GM19455 (cell line): ENCODE results near the gene CEP250.
"Not testable (repeated sequence)": the region's sequence is repeated elsewhere in the genome, so short reads cannot be mapped to it uniquely, and the experiment has no call there.

Experiments used
- ATAC-seq: cut with Tn5 transposase; IDR thresholded peaks from one replicate; pipeline ENCODE4 v1.9.1; 2021; ENCODE audit not compliant: unreplicated experiment

Gene CEP250

DNA sequence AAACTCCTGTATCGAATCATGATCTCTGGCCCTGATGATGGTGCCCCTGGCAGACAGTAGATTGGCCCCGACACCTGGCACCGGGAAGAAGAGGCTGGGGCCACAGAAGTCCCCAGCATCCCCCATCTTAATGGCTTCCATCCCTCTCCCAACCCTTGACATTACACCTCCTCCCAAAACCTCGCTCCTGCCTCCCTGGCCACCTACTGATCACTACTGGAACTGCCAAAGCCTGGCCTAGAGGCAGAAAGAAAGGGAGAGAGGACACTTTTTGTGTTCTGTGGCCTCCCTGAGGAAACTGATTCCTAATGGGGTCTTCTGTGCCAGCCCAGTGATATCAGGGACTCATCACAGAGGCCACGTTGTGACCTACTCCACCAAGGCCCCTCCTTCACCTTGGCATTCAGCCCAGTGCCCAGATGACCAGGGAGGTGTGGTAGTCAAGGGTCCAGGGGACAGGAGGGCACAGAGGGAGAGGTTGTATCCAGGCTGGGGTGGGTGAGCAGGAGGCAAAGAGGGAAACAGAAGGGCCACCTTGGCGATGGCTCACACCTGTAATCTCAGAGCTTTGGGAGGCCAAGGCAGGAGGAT lies 68.0 kb downstream of the CEP250 start:
- ATAC-seq, result no peak

- no peak for ATAC-seq
Measured at GRCh38 chr20:35525639-35526038, 70.2 kb downstream of the CEP250 start.

DNA sequence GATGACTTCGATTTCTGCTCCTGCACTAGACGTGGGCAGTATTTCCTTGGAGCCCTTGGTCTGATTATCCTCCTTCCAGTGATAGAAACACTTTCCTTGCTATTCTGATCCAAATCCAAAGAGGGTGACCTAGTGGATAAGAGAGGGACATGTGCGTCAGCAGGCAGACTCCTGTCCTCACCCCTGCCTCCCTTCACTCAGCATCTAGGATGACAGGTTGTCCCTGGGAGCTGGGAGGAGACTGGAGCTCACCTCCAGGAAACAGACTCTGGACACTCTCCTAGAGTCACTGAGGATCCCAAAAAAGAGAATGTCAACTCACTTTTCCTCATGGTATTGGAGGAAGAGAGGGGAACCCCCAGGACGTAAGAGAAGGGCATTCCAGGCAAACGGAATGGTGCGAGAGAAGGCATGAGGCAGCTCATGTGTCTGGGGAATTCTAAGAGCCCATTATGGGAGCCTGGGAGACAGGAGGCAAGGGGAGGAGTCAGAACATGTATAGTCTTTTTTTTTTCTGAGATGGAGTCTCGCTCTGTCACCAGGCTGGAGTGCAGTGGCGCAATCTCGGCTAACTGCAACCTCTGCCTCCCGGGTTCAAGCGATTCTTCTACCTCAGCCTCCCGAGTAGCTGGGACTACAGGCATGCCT lies 71.8 kb downstream of the CEP250 start:
- ATAC-seq, result no peak

GRCh38 chr20:35529552-35529951 lies 74.2 kb downstream of the CEP250 start, which contains the start of gene C20orf173:
Gene C20orf173, minus strand, starts transcription at chr20:35529652. Its CDS starts 279 bp downstream, at chr20:35529373.
- ATAC-seq, result no peak

GRCh38 chr20:35539756-35540212 lies 84.4 kb downstream of the CEP250 start:
- peak; percentile 63 for ATAC-seq

DNA sequence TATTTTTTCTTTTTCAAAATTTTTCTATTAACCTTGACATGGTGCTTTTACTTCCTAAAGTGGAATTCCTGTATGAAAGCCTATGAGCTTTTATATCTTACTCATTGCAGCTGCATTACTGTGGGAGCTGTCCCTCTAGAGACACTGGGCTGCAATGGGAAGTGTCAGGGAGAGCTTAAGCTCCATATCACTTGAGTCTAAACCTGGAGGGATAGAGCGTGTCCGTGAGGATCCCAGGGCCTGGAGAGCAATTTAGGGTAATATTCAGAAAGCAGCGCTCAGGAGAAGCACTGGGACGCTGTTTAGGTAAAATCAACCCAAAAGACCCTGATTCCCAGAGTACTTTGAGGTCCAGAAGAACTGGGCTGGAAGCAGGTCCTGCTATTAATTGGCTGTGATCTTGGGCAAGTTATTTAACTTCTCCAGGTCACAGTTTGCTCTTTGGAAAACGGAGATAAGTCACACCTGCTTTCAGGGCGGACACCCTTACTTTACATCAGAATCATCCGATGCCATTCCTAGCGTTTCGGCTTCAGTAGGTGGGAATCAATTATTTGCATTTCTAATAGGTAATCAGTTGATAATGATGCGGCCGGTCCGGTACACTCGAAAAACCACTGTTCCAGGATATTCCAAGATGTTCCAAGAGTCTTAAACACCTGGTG lies 85.9 kb downstream of the CEP250 start:
- no peak for ATAC-seq

DNA sequence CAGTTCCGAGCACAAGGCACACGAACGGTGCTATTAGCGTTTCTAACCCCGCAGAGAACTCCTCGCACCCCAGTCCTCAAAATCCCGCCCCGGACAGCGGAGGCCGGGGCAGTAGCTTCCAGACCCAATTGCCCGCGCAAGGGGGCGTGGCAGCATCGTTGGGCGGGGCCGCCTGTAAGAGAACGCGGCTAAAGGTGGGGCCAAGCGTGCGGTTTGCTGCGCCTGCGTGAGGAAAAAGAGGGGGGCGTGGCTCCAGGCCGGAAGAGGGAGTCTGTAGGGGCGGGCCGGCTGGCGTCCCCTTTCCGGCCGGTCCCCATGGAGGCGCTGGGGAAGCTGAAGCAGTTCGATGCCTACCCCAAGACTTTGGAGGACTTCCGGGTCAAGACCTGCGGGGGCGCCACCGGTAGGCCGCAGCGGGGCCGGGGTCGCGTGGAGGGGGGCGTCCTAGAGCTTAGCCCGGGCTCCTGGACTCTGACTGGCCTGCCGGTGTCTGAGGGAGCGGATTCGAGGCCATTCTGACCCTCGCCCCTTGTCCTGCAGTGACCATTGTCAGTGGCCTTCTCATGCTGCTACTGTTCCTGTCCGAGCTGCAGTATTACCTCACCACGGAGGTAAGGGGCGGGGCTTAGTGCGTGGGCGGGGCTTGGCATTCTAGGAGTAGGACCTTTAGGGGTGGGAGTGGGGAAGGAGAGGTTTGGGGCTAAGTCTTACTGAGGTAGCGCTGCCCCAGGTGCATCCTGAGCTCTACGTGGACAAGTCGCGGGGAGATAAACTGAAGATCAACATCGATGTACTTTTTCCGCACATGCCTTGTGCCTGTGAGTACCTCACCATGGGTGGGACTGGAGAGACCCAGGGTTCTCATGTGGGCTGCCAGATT lies 86.6 kb downstream of the CEP250 start, which contains the start of gene ERGIC3:
Gene ERGIC3 (plus strand): TSS at position 296 of the 880 bp plus-strand sequence. CDS start 20 bp downstream, at position 316.
- ATAC-seq, result peak; percentile 87

DNA sequence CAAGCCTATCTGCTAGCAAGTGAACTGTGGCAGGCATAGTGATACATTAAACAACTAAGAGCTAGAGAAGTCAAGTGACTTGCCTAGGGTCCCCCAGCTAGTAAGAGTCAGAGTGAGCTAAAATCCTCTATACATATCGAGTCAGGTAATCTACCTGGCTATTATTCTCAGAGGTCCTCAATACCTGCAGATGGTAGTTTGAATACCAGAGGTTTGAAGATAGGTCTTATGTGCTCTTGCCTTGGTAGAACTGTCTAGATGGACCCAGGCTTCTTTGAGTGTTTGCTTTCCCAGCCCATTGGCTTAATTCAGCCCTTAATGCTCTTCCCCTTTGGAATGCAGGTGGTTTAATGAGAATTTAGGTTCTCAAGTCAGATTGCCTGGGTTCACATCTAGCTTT lies 87.6 kb downstream of the CEP250 start:
- no peak for ATAC-seq

GRCh38 chr20:35544436-35544835 lies 89.0 kb downstream of the CEP250 start:
- no peak for ATAC-seq

DNA sequence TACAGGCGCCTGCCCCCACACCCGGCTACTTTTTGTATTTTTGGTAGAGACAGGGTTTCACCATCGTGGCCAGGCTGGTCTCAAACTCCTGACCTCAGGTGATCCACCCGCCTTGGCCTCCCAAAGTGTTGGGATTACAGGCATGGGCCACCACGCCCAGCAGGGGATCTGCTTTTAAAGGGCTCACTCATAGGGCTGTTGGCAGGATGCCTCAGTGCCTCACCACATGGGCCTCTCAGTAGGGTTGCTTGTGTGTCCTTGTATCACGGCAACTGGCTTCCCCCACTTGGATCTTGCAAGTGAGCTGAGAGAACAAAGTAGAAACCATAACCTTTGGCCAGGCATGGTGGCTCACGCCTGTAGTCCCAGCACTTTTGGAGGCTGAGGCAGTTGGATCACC lies 89.5 kb downstream of the CEP250 start:
- not testable (repeated sequence) for ATAC-seq

DNA sequence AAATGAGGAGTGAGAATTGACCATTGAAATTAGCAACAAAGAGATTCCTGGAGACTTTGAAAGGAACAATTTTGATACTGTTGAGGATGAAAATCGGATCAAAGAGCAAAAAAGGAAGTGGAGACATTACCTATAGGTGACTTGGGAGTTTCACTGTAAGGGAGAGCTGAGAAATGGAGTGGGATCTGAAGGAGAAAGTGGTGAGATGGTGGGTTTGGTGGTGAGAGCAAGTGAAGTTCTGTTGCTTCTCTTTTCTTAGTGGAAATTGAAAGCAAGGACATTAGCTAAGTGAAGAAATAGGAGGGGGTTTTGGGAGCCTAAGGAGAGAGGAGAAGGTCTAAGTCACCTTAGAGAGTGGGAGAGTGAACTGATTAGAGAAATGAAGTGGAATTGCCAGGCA lies 90.7 kb downstream of the CEP250 start:
- ATAC-seq, result no peak

GRCh38 chr20:35547329-35547728 lies 91.9 kb downstream of the CEP250 start:
- ATAC-seq, result no peak

GRCh38 chr20:35551503-35551902 lies 96.1 kb downstream of the CEP250 start:
- ATAC-seq, result no peak

GRCh38 chr20:35552914-35553313 lies 97.5 kb downstream of the CEP250 start:
- no peak for ATAC-seq

DNA sequence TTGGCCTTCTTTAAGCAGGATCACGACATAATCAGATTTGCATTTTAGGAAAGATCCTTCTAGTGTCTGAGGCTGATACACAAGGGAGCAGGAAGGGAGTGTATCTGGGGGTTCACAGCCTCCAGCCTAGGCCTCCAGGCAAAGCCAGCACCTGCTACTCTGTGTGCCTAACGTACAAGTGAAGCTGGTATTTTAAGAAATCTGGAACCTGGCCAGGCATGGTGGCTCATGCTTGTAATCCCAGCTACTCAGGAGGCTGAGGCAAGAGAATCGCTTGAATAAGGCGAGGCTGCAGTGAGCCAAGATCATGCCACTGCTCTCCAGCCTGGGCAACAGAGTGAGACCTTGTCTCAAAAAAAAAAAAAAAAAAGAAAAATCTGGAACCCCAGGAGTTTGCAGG lies 100.1 kb downstream of the CEP250 start:
- ATAC-seq, result not testable (repeated sequence)

- no peak for ATAC-seq
Measured at GRCh38 chr20:35555951-35556645, 100.7 kb downstream of the CEP250 start.

DNA sequence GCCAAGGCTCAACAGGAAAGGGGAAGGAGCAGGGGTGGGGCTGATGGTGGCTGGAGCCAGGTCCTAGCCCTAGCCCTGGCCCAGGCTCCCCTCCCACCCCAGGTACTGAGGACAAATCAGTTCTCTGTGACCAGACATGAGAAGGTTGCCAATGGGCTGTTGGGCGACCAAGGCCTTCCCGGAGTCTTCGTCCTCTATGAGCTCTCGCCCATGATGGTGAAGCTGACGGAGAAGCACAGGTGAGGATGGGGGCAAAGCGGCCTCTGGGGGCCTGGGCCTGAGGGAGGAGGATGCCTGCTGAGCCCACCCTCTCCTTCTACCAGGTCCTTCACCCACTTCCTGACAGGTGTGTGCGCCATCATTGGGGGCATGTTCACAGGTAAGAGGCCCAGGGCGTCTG lies 101.5 kb downstream of the CEP250 start:
- ATAC-seq, result no peak

- ATAC-seq, result no peak
Measured at GRCh38 chr20:35558451-35558850, 103.1 kb downstream of the CEP250 start.

DNA sequence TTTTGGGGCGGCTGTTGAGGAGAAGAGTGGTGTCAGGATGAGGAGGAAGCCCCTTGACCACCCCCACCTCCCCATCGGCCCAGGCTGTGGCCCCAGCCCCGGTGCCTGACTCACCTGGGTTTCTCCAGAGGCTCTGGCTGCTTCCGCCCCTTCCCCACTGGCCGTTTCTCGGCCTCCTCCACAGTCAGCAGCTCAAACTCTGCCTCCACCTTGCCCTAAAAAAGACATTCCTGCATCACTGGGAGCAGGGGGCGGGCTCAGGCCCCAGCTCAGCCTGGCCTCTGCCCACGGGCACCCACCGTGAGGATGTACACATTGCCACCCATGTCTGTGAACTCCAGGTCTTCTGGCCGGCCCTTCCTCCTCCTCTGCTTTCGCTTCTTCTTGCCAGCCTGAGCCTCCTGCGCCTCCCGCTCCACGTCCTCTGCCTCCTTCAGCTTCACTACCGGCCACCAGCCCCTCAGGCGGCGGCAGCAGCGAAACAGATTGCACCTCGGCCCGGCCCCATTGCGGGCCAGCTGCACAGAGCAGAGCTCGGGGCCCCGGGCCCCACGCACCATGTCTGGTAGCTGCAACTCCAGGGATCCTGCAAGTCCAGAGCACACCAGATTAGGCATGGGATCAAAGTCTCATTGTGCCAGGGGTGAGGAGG lies 103.8 kb downstream of the CEP250 start:
- no peak for ATAC-seq

DNA sequence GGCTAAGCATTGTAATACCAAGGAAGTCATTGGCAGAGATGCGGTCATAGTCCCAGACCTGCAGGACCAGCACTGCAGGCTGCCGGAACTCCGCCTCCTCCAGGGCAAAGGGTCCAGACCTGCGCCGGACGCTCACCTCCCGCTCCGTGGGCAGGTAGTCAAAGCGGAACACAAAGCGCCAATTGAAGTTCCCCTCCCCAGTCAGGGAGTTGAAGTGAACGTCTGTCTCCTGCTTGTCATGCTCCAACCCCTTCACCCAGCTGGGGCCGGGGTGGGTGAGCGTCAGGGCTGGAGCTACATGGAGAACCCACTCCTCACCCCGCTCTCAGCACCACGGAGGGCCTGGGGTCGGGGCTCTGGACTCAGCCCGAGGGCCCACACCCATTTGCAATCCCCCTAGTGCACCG lies 104.7 kb downstream of the CEP250 start:
- ATAC-seq, result no peak
